NOMO-1 treated with dmso at 0.1 percent for 144 hours (cell line): ENCODE measurements around the gene SMU1.
"Not testable (repeated sequence)": the region's sequence is repeated elsewhere in the genome, so short reads cannot be mapped to it uniquely, and the experiment has no call there.

ENCODE experiments used
- DNase-seq: peaks from one replicate; lab custom pipeline; 2025; ENCODE audit not compliant: unreplicated experiment; lab: John Stamatoyannopoulos, UW

The SMU1 gene

GRCh38 chr9:33014665-33015014, 61.8 kb downstream of the SMU1 start:
- no peak for DNase-seq

DNA sequence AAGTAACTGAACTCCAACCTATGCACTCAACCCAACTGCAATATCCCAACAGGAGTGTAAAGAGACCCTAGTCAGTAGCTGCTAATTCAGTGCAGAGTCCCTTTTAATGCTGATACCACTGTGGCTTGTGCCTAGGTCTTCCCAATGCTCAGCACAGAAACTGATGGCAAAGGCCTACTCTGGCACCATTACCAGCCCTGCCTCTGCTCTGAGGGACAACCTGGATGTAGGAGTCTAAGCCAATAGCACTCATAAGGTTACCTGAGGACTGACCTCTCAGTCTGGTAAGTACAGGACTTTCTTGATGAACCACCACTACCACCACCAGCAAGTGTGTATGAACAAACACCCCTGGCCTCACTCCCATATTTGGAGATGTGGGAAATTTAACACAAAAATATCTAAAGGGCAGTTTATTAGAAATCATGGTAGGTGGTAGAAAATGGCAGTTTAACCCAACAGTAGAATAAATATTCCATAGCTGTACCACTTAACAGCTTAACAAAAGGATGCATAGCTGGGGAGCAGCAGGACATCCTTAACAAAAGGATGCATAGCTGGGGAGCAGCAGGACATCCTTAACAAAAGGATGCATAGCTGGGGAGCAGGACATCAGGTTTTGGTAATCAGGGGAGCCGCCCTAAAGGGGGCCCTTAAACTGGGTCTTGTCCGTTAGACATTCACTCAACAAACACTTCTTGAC, 62.4 kb downstream of the SMU1 start:
- no peak for DNase-seq

- DNase-seq: no peak
Measured at GRCh38 chr9:33012328-33013069, 64.0 kb downstream of the SMU1 start.

DNA sequence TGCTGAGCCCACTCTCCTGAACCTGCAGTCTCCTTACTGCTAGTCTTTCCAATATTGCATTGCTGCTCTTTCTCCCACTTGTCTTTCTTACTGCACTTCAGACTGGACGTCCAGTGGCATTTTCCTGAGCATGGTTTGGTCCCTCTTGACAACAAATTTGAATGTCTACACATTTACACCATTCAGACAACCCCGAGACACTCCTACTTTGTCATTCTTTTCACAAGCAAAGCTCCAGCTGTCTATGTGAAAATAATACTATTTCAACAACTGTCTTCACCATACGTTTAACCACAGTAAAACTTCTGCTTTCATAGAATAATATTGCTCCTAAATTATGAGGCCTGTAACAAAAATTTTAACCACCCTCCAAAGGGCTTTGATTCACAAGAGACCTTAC, 64.6 kb downstream of the SMU1 start:
- peak; percentile 28 for DNase-seq

GRCh38 chr9:33007755-33008154, 68.7 kb downstream of the SMU1 start:
- no peak for DNase-seq

DNA sequence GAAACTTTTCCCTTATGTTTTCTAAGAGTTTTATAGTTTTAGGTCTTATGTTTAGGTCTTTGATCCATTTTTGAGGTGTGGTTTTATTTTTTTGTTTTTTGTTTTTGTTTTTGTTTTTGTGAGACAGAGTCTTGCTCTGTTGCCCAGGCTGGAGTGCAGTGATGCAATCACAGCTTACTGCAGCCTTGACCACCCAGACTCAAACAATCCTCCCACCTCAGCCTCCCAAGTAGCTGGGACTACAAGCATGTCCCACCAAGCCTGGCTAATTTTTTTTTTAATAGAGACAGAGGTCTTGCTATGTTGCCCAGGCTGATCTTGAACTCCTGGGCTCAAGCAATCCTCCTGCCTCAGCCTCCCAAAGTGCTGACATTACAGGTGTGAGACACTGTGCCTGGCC, 71.1 kb downstream of the SMU1 start:
- not testable (repeated sequence) for DNase-seq

DNA sequence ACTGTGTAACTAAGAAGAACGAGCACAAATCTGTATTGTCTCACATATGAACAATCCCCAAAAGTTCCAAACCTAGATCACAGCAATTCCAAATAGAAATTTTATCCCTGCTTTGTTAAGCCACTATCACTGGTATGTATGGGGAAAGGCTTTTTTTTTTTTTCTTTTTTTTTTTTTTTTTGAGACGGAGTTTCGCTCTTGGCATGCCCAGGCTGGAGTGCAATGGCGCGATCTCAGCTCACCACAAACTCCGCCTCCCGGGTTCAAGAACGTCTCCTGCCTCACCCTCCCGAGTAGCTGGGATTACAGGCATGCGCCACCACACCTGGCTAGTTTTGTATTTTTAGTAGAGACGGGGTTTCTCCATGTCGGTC, 75.8 kb downstream of the SMU1 start:
- not testable (repeated sequence) for DNase-seq

DNA sequence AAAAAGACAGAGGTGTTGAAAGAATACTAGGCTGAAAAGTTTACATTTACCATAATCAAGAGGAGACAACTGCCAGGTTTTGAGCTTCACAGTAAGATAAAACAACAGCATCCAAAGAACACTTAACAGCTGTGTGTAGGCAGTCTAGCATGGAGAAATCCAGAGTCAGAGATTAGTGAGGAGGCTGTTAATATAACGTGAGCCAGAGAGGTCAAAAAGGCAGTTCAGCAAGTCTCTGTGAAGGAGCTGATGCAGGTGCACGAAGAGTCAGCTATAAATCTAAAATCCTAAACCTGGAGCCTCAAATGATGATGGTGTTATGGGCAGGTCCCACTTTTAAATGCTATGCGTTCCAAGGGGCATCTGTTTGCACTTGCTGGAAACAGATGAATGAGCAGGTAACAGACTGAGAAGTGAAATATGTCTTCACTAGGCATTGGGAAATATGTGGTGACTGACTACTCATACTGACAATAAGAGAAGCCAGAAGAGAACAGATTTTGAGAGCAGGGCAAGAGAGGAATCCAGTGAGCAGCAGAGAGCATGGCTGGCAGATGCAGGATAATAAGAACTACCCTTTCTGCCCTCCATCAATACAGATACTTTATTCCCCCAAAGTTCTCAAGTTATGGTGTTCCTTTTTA, 83.8 kb downstream of the SMU1 start:
- no peak for DNase-seq

GRCh38 chr9:32991897-32992594, 84.4 kb downstream of the SMU1 start:
- no peak for DNase-seq
